GM12892 (cell line): ENCODE measurements around the gene LRRC45.

ENCODE experiments used
- POLR2A ChIP-seq: IDR thresholded peaks from 2 replicates; pipeline ENCODE4 v1.6.1; 2011; ENCODE audit warnings: low read depth, low read length, control low read depth
- POLR2AphosphoS5 ChIP-seq: IDR thresholded peaks from 2 replicates; pipeline ENCODE4 v1.6.1; 2011; ENCODE audit warnings: low read depth, low read length, control low read depth

DNA sequence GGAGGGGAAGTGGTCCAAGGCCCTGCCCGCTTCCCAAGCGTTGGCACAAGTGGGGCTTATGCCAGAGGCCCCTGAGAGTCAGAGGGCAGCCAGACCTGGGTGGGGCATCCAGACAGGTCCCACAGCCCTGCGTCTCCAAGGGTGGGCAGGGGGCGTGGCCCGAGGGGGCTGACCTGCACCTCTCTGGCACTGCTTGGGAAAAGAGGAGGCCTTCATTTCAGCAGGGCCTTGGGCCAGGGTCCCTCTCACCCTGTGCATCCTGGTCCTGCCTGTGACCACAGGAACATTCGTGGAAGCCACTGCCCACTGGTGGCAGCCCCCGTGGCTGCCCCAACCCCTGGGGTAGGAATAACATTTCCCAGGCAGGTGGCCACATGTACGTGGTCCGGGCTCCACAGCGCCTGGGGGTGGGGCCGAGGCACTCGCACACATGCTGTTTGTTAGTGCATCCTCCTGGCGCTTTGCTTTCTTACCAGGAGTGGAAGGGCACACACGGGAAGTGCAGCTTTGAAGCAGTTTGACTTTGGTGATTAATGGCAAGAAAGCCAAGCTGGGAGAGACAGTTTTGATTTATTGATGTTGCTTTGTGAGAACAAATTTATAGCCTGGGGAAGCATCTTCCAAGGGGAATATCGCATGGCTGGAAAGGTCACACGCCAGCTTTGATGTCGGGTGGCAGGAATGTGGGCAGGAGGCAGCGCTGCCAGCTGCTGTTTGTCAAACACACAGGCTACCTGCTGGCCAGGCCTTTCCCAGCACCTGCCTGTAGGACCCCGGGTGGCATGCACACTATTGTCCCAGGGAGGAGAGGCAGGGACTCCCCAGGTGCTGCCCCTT lies 4.7 kb upstream of the LRRC45 start:
- TF ChIP-seq POLR2A (no peak), POLR2AphosphoS5 (no peak)
